GM10266 (cell line): ENCODE results near the gene SRBD1.
"Not testable (repeated sequence)": the region's sequence is repeated elsewhere in the genome, so short reads cannot be mapped to it uniquely, and the experiment has no call there.

Experiments used
- DNase-seq: peaks from one replicate; pipeline ENCODE4 v3.0.0; 2012; ENCODE audit errors: extremely low spot score
- CTCF ChIP-seq: IDR thresholded peaks from 2 replicates; pipeline ENCODE4 v1.5.1; 2012; ENCODE audit warnings: mild to moderate bottlenecking, low read depth; ENCODE audit not compliant: control insufficient read depth, insufficient read depth; ENCODE audit errors: missing control alignments

SRBD1 gene

GRCh38 chr2:45438872-45439665 is 172.0 kb downstream of the SRBD1 start:
- TF ChIP-seq CTCF = no peak
- DNase-seq = no peak

GRCh38 chr2:45436456-45436855 is 174.6 kb downstream of the SRBD1 start:
- DNase-seq = no peak
- TF ChIP-seq CTCF = no peak

GRCh38 chr2:45435316-45435715 is 175.8 kb downstream of the SRBD1 start:
- TF ChIP-seq CTCF = no peak
- DNase-seq = no peak

- DNase-seq = no peak
- no peak for TF ChIP-seq CTCF
Observed at GRCh38 chr2:45433363-45433762, 177.7 kb downstream of the SRBD1 start.

GRCh38 chr2:45432406-45432805 is 178.7 kb downstream of the SRBD1 start:
- no peak for TF ChIP-seq CTCF
- no peak for DNase-seq

- not testable (repeated sequence) for DNase-seq
Observed at GRCh38 chr2:45426025-45426424, 185.0 kb downstream of the SRBD1 start.

- DNase-seq = no peak
- TF ChIP-seq CTCF = no peak
Observed at GRCh38 chr2:45422921-45423320, 188.1 kb downstream of the SRBD1 start.

GRCh38 chr2:45418532-45418931 is 192.5 kb downstream of the SRBD1 start:
- no peak for TF ChIP-seq CTCF
- DNase-seq = no peak
